H1 (cell line): Measurements from ENCODE around the gene ADGRG1. TPM values are rescaled to one million over a fixed set of nuclear protein-coding genes. Genes with fewer than 3 reads are reported as not detected.

Source experiments
- GTF2F1 ChIP-seq: IDR thresholded peaks from 2 replicates; pipeline ENCODE4 v1.6.1; 2012; ENCODE audit warnings: low read depth, low read length, improper control_type of control experiment, borderline replicate concordance
- SIRT6 ChIP-seq: IDR thresholded peaks from one replicate; pipeline ENCODE4 v1.7.1; 2012; ENCODE audit warnings: low read length, inconsistent platforms
- SUZ12 ChIP-seq: fragments of 200-600 bp; sonication (generic); IDR thresholded peaks from 2 replicates; pipeline ENCODE4 v1.6.1; 2012; ENCODE audit warnings: mild to moderate bottlenecking, inconsistent platforms, low read length, moderate library complexity, mixed read lengths
- ZNF274 ChIP-seq: IDR thresholded peaks from 2 replicates; pipeline ENCODE4 v1.7.0; 2012; ENCODE audit warnings: low read length, borderline replicate concordance; ENCODE audit errors: extremely low read depth
- polyA plus RNA-seq, 7 experiments: library from polyadenylated mRNA; depleted of rRNA in 3 of 7; stranded (reverse) in 5 of 7; unstranded in 2 of 7; fragments of >200 nt in 5 of 7; fragments of 200-250 nt in 2 of 7; gene quantifications; 1 replicate in 5 of 7; 2 replicates in 1 of 7; 4 replicates in 1 of 7; pipeline versions ENCODE4 v1.2.1 to v1.2.3, GENCODE V29; 2011 to 2013; ENCODE audit warnings: missing spikeins in 2 of 7, mixed read lengths in 2 of 7
- total RNA-seq: library from RNA; stranded (reverse); fragmentation: NEBNext Ultra II Directional; extraction: Animal tissue kit (Norgen Biotek cat#: 25700); gene quantifications from 2 replicates; pipeline ENCODE4 v1.2.1, GENCODE V29; 2021
- TF ChIP-seq, protein P1 (sequence below): fragments of 300-600 bp; sonication (generic); IDR thresholded peaks from 2 replicates; pipeline ENCODE4 v1.7.1; 2012; ENCODE audit warnings: low read length, moderate library complexity, mild to moderate bottlenecking, inconsistent platforms; ENCODE audit not compliant: insufficient replicate concordance

The ADGRG1 gene
- total and polyA plus RNA-seq, 2 of the 8 experiments (the other 6 are each of a cell fraction or from before 2014, with no cell fraction given), result 1.3 to 2.6 TPM

DNA sequence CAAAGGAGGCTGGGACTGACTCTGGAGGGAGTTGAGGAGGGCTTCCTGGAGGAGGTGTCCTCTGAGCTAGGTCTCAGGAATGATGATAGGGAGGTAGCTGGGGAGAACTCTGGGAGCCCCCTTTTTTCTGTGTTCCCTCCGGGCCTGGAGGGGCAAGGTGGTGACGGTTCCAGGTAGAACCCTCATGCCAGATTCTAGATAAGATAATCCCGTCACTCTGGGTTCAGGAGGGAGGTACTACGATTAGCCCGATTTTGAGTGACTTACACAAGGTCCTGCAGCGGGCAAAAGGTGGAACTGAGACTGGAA, 21.0 kb downstream of the ADGRG1 start (continued):
- TF ChIP-seq, protein P1, sequence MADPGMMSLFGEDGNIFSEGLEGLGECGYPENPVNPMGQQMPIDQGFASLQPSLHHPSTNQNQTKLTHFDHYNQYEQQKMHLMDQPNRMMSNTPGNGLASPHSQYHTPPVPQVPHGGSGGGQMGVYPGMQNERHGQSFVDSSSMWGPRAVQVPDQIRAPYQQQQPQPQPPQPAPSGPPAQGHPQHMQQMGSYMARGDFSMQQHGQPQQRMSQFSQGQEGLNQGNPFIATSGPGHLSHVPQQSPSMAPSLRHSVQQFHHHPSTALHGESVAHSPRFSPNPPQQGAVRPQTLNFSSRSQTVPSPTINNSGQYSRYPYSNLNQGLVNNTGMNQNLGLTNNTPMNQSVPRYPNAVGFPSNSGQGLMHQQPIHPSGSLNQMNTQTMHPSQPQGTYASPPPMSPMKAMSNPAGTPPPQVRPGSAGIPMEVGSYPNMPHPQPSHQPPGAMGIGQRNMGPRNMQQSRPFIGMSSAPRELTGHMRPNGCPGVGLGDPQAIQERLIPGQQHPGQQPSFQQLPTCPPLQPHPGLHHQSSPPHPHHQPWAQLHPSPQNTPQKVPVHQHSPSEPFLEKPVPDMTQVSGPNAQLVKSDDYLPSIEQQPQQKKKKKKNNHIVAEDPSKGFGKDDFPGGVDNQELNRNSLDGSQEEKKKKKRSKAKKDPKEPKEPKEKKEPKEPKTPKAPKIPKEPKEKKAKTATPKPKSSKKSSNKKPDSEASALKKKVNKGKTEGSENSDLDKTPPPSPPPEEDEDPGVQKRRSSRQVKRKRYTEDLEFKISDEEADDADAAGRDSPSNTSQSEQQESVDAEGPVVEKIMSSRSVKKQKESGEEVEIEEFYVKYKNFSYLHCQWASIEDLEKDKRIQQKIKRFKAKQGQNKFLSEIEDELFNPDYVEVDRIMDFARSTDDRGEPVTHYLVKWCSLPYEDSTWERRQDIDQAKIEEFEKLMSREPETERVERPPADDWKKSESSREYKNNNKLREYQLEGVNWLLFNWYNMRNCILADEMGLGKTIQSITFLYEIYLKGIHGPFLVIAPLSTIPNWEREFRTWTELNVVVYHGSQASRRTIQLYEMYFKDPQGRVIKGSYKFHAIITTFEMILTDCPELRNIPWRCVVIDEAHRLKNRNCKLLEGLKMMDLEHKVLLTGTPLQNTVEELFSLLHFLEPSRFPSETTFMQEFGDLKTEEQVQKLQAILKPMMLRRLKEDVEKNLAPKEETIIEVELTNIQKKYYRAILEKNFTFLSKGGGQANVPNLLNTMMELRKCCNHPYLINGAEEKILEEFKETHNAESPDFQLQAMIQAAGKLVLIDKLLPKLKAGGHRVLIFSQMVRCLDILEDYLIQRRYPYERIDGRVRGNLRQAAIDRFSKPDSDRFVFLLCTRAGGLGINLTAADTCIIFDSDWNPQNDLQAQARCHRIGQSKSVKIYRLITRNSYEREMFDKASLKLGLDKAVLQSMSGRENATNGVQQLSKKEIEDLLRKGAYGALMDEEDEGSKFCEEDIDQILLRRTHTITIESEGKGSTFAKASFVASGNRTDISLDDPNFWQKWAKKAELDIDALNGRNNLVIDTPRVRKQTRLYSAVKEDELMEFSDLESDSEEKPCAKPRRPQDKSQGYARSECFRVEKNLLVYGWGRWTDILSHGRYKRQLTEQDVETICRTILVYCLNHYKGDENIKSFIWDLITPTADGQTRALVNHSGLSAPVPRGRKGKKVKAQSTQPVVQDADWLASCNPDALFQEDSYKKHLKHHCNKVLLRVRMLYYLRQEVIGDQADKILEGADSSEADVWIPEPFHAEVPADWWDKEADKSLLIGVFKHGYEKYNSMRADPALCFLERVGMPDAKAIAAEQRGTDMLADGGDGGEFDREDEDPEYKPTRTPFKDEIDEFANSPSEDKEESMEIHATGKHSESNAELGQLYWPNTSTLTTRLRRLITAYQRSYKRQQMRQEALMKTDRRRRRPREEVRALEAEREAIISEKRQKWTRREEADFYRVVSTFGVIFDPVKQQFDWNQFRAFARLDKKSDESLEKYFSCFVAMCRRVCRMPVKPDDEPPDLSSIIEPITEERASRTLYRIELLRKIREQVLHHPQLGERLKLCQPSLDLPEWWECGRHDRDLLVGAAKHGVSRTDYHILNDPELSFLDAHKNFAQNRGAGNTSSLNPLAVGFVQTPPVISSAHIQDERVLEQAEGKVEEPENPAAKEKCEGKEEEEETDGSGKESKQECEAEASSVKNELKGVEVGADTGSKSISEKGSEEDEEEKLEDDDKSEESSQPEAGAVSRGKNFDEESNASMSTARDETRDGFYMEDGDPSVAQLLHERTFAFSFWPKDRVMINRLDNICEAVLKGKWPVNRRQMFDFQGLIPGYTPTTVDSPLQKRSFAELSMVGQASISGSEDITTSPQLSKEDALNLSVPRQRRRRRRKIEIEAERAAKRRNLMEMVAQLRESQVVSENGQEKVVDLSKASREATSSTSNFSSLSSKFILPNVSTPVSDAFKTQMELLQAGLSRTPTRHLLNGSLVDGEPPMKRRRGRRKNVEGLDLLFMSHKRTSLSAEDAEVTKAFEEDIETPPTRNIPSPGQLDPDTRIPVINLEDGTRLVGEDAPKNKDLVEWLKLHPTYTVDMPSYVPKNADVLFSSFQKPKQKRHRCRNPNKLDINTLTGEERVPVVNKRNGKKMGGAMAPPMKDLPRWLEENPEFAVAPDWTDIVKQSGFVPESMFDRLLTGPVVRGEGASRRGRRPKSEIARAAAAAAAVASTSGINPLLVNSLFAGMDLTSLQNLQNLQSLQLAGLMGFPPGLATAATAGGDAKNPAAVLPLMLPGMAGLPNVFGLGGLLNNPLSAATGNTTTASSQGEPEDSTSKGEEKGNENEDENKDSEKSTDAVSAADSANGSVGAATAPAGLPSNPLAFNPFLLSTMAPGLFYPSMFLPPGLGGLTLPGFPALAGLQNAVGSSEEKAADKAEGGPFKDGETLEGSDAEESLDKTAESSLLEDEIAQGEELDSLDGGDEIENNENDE, result no peak
- no peak for TF ChIP-seq SIRT6
- TF ChIP-seq ZNF274, result no peak
- no peak for TF ChIP-seq GTF2F1
- TF ChIP-seq SUZ12, result no peak
